Stimulated activated naive CD4-positive, alpha-beta T cell (primary cell): ENCODE data around the gene PPIL1.

Experiments used
- DNase-seq, 6 experiments: peaks; one replicate each; lab custom pipeline; 2025; lab: John Stamatoyannopoulos, UW

Gene PPIL1

DNA sequence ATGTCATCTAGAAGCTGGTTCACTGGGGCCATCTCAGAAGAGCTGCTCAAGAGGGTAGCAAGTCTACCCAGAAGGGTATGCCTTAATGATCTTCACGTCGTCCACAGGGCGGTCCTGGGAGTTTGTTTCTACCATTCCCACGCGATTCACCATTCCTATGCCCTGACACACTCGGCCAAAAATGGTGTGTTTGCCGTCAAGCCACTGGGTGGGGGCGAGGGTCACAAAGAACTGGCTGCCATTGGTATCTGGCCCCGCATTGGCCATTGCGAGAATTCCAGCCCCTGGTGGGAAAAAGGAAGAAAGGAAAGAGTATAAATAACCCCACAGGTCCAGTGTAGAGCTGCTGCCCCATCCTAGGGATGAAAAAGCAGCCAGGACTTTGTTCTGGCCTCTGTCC is 18.9 kb downstream of the PPIL1 start:
- no peak for DNase-seq

DNA sequence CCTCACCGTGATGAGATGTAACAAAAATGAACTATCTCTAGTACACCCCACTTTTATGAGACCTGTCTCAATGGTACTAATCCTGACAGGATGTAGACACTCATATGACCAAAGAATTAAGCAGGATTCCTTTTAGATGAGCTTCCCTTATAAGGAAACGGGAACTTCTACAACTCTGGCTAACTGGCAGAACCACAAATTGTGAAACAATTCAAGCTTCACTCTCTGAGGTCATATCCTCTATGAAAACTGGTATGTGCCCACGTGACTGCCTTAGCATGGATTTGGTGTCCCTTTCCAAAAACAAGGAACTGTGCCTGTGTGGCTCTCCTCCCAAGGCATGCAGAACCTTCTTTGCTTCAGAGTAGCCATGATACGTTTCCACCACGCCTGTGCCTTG is 21.3 kb downstream of the PPIL1 start:
- DNase-seq = no peak

DNA sequence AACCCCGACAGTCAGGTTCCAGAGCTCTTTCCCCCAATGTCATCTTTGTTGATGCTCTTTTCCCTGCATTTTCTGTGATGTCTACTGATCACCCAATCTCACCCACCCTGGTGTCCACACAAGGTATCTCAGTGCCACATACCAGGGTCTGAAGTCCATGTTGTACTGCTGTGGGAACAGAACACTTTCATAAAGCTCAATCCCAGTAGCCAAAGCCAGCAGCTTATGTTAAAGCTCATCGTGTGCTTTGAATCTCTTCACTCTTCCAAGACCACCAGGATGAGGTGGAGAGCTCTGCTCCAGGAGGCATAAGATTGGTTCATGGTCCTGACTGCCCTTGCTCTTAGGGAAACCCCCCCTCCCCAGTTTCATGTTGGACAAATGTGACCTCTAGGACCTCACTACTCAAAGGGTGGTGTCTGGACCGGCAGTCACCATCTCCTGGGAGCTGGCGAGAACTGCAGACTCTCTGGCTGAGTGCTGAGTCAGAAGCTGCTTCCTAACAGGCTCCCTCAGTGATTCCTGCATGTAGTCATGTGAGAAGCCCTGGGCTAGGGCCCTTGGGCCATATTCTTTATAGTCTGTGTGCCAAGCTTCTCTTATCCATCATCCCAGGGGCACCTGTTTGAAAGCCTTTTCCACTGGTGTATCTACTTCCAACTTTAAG is 22.0 kb downstream of the PPIL1 start:
- no peak for DNase-seq

DNA sequence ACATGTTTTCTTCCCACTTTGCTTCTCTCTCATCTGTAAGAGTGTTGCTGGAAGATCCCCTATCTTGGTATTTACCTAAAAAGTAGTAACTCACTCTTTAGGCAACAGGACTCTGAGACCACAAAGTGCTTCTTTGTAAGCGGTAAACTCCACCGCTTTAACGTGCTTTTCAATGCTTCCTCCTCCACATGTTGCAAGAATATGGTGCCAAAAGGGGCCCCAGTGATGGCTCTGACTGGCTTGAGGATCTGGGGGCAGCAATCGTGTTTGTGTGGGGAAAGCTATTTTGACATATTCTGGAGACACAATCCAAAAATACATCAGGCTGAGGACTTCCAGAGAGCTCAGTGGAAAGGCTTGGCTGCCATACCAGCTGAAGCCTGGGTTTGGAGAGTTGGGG is 23.0 kb downstream of the PPIL1 start:
- no peak for DNase-seq

DNA sequence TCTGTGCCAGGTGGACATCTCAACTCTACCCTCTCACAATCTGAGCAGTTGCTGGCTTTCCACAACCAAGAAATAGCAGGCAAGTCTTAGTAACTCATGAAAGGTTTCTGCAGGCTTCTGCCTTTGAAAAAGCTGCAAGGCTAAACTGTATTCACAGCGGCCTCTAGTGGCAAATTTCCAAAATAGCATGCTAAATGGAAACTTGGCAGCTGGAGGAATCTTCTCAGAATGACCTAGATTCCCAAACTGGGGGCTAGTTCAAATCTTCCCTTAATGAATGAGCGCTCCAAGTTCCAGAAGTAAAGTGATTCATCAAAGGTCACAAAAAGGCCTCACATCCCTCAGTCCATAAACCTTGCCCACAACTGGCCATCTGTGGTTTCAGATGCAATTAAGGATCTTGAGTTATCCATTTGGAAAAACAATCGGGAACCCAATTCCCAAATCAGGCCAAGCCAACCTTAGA is 23.4 kb downstream of the PPIL1 start:
- peak in 5 of 6 experiments; percentile 2 to 52 (median 19) for DNase-seq

DNA sequence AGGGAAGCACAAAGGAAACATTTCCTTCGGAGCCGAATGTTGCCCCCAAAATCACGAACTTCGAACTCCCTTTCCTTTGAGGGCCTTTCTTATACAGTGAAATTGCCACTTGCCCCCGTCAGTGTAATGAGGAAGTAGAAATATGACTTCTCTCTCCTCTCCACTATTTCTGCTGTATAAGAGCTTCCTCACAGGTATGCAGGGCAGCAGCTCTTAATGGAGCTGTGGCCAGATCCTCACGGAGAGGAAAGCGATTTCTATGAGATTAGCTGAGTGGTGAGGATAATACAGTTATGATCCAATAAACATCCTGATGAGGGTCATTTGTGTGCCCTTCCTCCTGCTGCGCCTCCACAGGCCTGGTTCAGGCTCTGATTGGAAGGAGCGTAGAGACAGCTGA is 24.6 kb downstream of the PPIL1 start:
- DNase-seq = no peak

DNA sequence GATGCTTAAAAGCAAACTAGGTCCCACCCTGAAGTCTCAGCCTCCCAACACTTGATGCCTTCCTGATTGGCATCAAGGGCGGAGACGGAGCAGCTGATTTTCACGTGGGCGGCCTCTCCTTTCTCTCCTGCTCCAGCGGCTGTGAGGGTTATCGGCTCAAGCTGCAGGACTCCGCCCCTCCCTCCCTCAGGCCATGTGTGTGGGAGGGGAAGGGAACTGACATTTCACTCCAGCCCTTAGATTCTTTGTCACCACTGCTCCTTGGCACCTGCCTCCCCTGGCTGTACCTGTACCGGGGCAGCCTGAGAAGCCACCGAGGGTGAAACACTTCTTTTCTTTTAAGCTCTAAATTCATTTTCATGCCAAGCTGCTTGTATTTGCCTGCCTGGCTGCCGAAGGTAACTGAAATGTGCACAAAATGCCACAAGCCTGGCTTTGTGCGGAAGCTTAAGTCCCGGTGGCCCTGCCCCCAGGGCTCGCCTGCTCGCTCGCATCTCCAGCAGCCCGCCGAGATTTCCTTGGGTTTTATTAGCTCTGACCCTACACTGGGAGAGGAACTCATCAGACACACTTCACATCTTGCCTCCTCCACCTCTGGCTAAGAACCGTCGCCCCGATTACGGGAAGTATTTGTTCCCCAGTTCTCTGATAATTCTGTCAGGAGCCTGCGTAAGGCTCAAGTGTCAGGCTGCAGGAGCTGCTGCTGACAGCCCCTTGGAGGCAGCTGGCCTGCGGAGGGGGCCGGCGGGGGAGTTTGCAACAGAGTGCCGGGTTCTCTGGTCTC is 25.8 kb downstream of the PPIL1 start:
- no peak for DNase-seq

DNA sequence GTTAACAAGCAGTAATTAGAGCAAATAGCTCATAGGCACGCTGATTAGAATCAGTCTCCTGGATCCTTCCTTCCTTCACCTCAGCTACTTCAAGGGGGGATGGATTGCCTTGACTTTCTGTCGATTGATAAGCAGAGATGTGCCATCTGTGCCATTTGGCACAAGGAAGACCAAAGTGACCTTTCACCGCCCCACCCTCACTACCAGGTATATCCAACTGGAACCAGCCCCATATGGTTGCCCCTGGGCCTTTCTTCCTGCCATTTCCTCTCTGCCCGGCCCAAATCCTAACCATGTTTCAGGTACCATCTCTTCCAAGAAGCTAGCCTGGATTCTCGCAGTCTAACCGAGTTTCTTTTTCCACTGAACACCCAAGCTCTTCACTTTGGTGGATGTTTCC is 26.6 kb downstream of the PPIL1 start:
- DNase-seq = no peak

DNA sequence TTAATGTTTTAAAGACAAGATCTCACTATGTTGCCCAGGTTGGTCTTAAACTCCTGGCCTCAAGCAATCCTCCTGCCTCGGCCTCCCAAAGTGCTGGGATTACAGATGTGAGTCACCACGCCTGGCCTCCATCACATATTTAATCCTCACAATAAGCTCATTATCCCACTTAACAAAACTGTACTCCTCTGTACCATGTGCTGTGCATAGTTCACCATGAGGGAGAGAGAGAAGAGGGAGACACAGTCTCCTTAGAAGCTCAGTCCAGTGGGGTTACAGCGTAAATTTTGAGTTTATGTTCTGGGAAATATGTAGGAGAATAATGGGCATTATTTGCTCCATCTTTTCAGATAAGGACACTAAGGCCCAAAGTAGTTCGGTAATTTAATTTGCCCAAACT is 27.5 kb downstream of the PPIL1 start:
- no peak for DNase-seq

DNA sequence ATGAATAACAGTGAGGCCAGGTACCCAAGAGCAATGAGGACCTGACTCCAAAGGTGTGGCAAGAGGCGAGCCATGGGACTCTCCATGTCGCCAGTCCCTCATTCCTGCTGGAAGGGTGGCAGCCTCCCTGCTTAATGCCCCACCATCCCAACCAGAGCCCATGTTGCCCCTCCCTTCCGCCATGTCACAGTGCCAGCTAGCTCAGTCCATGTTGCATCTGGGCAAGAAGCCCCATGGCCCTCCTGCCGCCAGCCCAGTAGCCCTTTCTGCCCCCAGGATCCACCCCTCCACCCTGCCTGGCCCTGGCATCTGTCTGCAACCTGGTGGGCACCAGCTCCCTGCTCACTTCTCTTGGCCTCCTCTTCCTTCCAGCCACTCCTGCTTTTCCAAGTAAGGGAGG is 29.4 kb downstream of the PPIL1 start:
- DNase-seq = no peak

DNA sequence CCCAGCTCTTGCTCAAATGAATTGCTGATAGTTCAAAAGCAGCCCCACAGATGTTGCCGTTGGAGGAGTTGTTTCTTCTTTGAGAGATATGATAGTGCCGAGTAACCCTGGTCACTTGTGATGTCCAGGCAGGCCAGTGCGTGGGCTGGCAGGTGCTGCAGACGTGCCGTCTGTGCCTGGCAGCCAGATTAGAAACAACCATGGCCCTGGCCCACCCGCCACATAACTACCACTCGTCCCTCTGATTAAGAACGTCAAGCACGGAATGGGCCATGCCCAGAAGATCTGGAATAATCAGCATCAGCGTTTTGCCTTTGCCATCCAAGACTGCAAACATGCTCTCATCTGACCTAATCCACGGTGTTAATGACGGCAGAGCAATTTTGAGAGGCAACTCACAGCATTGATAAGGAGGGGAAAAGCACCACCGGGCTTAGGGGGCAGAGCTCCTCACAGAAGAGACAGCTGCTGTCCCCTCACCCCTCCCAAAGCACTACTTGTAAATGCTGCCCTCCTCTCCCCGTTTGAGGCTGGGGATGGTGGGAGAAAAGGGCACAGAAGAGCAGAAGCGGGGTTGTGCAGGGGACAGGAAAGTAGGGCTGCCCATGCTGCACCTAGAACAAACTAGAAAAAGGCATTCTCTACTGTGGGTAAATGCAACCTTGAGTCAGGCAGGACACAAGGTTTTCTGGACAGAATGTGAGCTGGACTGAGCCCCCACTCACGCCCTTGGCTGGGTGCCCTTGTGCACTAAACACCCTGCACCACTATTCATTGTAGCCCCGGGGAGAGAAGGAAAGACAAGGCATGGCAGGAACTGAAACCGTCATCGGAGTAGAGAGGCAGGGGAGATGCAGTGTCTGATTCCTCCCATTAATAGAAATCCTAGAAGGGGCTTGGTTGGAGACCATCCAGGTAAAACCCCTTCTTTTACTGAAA is 30.1 kb downstream of the PPIL1 start:
- DNase-seq = no peak

DNA sequence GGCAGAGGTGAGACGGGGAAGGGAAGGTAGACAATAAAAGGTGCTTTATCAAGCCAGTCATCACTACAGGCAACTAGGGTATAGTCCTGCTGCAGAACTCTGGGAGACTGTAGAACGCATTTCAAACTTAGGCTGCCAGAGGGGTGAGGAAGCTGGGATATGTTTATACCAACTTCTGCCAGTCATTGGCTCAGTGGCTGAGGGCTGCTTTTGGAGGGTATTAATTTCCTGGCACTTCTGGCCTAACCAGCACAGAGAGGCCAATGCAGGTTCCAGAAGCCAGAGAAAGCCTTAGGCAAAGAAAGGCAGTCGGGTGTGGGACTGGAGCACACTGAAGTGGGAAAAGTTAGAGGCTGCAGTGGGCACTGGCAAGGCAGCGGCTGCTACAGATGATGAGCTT is 31.4 kb downstream of the PPIL1 start:
- DNase-seq = no peak

DNA sequence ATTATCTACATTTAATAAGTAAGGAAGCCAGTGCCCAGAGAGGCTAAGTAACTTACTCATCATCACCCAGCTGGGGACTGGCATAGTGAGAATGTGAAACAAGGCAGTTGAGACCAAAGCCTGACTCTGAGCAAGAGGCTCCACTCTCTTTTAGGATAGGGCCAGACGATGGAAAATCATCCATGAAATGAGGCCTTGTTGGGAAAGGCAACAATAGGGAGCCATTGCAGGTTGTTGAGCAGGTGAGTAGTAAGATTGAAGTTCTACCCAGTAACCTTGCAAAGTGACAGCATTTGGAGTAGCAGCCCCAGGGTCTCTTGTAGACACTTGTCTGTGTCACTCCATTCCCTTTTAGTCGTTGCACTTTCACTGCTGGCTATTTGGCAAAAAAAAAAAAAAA is 32.8 kb downstream of the PPIL1 start:
- no peak for DNase-seq

DNA sequence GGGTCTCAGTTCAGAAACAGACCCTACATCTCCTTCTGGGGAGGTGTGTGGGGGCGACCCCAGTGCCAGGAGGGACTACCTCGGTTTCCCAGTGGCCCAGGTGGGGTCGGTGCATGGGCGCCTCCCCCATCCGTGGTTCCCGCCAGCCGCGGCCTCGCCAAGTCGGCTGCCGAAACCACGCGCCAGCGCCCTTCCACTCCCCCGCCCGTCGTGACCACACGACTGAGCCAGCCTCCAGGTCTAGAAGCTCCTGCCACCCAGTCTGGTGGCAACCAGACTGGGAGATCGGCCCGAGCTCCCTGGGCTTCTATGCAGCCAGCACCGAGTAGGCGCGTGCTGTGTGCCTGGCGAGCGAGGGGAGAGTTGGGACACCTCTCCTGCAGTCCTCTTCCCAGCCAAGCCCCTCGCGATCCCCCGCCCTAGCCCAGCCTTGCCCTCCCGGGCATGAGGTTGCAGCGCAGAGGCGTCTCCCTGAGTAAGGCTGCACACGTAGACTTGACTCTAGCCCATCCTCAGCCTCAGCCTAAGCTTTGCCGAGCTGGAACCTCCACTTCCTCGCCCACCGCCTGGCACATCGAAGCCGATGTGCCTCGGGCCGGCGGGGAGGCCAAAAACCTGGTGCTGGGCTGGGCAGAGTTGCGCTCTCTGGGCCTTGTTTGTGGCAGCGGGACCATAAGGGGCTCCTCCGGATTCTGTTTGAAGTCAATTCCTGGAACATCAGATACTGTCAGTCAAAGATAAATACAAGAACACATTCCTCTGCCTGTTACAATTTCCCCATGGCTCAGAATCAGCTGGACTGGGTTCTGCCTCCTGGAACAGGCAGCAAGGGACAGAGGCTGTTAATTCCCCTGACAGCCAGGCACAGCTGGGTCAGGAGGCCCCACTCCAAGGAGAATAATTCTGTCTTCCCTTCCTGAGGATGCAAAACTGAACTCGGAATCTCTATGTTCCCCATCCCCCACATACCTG is 33.9 kb downstream of the PPIL1 start:
- DNase-seq = peak in 2 of 6 experiments; percentile 21 to 24

DNA sequence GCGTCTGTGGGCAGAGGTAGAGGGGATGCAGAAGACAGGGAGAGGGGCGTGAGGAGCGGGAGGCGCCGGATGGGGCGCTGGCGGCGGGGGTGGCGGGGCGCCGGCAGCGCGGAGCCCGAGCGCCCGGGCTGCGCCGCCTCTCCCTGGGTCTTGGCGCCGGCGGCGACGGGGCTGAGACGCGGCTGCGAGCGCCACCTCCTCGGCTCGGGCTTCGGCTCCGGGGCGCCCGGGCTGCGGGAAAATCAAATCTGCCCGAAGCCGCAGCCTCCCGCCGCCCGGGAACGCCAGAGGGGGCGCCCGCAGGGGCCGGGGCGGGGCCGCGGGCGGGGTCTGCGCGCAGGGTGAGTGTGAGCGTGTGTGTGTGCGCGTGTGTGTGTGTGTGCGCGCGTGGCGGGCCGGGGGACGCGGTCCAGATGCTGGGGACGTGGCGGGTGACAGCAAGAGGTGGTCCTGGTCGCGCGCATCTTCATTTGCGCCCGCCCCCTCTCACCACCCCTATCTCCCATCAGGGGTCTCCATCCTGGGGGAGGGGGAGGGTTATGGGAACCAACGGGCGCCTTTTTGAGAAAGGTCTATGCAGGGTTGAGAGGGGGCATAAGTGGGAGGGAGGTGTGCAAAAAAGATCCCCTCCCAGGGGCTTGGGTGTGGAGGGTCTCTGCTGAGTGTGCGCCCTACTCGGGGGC is 34.7 kb downstream of the PPIL1 start:
- peak in 5 of 6 experiments; percentile 23 to 46 (median 26) for DNase-seq

DNA sequence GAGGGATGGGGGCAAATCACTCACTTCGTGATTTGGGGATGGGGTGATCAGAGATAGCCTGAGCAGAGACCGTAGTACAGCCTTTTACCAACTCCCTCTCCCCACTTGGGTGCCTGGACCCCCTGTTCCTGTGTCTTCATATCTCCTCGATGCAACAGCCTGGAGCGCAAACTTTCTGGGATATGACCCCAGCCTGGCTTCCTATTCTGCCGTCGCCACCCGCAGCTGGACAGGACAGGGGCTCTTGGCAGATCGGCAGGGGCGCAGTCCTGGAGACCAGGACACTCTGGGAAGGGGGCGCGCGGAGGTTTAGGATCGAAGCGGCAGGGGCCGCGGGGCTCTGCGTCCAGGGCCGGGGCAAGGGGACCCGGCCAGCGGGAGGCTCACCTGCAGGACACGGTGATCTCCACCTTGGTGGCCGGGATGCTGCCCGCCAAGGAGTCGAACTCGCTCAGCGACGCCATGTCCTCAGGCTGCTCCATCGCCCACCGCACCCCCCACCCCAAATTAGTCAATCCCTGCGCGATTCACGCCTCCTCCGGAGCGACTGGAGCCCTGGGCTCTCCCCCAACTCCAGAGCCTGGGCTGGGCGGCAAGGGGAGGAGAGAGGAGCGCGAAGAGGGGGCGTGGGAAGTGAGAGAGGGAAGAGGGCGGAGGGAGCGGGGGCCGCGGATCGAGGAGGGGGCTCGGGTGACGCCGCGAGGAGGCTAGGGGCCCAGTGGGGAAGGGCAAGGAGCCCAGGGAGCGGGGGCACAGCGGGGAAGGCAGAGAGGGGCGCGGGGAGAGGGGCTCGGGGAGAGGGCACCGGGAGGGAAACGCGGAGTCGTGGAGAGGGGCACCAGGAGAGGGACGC is 35.5 kb downstream of the PPIL1 start, which contains the start of gene CPNE5:
Gene CPNE5 (minus strand): TSS at position 549 of the 853 bp plus-strand sequence. CDS start 67 bp downstream, at position 482.
- no peak for DNase-seq

DNA sequence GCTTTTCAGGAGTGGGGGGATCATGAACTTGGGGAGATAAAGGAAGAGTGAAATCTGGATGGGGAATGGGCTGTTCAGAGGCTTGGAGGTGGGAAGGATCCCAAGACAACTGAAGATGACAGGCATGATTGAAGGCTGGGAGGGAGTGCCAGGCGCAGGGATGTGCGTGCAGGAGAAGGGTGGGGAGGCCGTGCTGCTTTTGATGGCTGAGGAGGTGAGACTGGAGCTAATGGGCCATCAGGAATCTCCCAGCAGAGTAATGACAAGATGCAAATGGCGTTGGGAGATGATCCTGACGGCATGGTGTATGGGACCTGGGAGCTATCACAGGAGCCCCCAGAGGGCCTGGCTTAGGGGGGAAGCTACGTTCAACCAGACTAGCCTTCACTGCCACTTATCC is 36.9 kb downstream of the PPIL1 start:
- DNase-seq = no peak

DNA sequence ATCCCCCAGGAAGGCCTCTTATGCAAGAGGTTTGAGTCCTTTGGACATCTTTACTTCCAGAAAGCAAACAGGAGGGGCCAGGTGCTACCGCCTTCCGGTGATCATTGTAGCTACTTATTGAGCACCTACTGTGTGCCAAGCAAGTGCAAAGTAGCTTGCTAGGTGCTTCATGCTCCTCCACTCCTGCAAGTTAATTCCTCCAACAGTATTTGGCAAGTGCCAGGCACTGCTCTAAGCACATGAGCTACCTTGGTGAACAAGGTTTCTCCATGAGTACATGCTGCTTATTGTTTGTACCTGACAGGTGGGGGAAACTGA is 37.6 kb downstream of the PPIL1 start:
- DNase-seq = no peak

DNA sequence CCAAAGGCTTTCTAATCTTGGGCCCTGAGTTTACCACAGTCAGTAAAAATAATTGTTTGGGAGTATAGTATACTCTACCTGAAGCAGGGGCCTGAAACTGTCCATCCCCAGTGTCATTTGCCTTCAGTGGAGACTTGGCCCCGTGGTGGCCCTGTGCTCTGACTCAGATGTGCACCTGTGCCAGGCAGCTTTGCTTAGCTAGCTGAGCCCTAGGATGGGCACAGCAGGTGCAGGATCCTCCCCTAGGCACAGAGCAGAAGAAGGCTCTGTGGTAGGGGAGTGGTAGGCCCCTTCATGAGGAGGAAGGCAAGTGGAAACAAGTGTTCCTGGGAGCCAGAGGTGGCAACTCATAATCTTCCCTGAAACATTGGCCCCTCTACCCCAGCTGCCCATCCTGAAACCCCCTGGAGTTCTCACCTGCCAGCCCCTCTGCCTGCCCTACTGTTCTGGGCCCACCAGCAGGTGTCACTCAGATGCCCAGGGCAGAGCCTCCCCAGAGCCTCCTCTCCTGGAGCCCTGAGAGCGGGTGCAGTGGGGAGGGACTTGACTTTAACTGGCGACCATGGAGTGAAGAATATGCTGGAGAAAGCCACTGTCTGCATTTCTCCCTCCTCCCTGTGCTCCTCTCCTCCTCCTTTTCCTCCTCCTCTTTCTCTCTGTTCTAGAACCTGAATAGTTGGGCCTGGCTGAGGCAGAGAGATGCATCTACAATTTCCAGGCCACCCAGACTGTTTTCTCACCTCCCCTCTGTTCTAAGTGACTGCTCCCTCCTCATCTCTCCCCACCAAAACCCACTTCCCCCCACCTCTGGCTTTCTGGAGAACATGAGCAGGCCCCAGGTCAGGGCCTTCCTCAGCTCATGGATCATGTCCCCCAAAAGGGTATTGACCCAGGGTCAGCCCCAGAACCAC is 38.2 kb downstream of the PPIL1 start:
- no peak for DNase-seq
